HFFc6 (cell line): ENCODE data around the gene CST7. TPM values are rescaled to one million over a fixed set of nuclear protein-coding genes. Genes with fewer than 3 reads are reported as not detected.
"Not testable (repeated sequence)": the region's sequence is repeated elsewhere in the genome, so short reads cannot be mapped to it uniquely, and the experiment has no call there.

Source experiments
- DNase-seq: peaks from one replicate; pipeline ENCODE4 v3.0.0-alpha.2; 2018
- H3K27ac Mint-ChIP-seq: 2 replicates; pipeline ENCODE4 v1.8.0; 2020; ENCODE audit warnings: mild to moderate bottlenecking, mixed read lengths
- H3K27me3 Mint-ChIP-seq: 2 replicates; pipeline ENCODE4 v1.8.0; 2021; ENCODE audit warnings: mild to moderate bottlenecking, moderate library complexity, mixed read lengths; ENCODE audit not compliant: insufficient read depth
- H3K36me3 Mint-ChIP-seq: 2 replicates; pipeline ENCODE4 v1.8.0; 2021; ENCODE audit warnings: low read depth, mixed read lengths
- H3K4me1 Mint-ChIP-seq: 2 replicates; pipeline ENCODE4 v1.8.0; 2020; ENCODE audit warnings: low read depth, mixed read lengths
- H3K4me3 Mint-ChIP-seq: 2 replicates; pipeline ENCODE4 v1.8.0; 2020; ENCODE audit warnings: mild to moderate bottlenecking, moderate library complexity, mixed read lengths
- H3K9me3 Mint-ChIP-seq: 2 replicates; pipeline ENCODE4 v1.8.0; 2020; ENCODE audit warnings: mild to moderate bottlenecking, mixed read lengths
- CTCF ChIP-seq: fragments of 200-600 bp; sonication (generic); IDR thresholded peaks from 2 replicates; pipeline ENCODE4 v1.5.0; 2021; ENCODE audit warnings: antibody characterized with exemption, mild to moderate bottlenecking
- total RNA-seq, 6 experiments: library from RNA; stranded (reverse); fragmentation: NEBNext Ultra II Directional; extraction: Animal tissue kit (Norgen Biotek cat#: 25700); gene quantifications; 2 replicates in 1 of 6; 3 replicates in 5 of 6; pipeline ENCODE4 v1.2.3, GENCODE V29; 2021

CST7 gene
- total RNA-seq, 6 experiments from 2014 or later = not detected

DNA sequence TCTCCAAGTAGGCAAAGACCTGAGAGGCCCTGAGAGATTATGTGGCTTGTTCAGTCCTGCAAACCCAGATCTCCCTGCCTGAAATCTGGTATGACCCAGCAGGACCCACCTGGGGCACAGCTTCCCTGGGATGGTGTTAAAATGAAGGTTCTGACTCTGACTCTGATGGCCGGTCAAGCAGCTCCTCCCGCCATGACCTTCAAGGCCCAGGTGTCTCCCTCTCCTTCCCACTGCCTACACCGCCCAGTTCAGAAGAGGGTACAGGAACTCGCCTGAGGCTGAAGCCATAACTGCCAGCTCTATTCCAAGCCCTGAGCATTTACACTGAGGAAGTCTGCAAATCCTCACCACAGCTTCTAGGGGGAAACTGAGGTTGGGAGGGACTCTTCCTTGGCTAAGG lies 5.9 kb upstream of the CST7 start:
- Mint-ChIP-seq H3K36me3 (peaks cover 15% of the 10 kb centered on the region), H3K4me1 (no peaks in the 10 kb centered on the region), H3K9me3 (peaks cover 23% of the 10 kb centered on the region), H3K27me3 (peaks cover 24% of the 10 kb centered on the region), H3K4me3 (no peak overlapping the region), H3K27ac (no peak overlapping the region)
- TF ChIP-seq CTCF = no peak
- no peak for DNase-seq

- Mint-ChIP-seq H3K9me3 (peaks cover 23% of the 10 kb centered on the region), H3K4me3 (no peak overlapping the region), H3K4me1 (no peaks in the 10 kb centered on the region), H3K27me3 (peaks cover 23% of the 10 kb centered on the region), H3K27ac (no peak overlapping the region), H3K36me3 (peaks cover 15% of the 10 kb centered on the region)
- no peak for DNase-seq
- no peak for TF ChIP-seq CTCF
Observed at GRCh38 chr20:24943731-24944130, 5.3 kb upstream of the CST7 start.

- not testable (repeated sequence) for DNase-seq, H3K4me3 Mint-ChIP-seq, H3K27ac Mint-ChIP-seq, H3K4me1 Mint-ChIP-seq
- peaks cover 20% of the 10 kb centered on the region for H3K9me3 Mint-ChIP-seq
- H3K36me3 Mint-ChIP-seq = peaks cover 15% of the 10 kb centered on the region
- peaks cover 14% of the 10 kb centered on the region for H3K27me3 Mint-ChIP-seq
Observed at GRCh38 chr20:24946376-24946775, 2.7 kb upstream of the CST7 start.

DNA sequence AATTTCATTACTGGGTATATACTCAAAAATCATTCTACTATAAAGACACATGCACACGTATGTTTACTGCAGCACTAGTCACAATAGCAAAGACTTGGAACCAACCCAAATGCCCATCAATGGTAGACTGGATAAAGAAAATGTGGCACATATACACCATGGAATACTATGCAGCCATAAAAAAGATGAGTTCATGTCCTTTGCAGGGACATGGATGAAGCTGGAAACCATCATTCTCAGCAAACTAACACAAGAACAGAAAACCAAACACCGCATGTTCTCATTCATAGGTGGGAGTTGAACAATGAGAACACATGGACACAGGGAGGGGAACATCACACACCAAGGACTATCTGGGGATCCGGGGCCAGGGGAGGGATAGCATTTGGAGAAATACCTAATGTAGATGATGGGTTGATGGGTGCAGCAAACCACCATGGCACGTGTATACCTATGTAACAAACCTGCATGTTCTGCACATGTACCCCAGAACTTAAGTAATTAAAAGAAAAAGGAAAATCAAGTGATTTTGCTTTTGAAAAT lies 602 bp upstream of the CST7 start:
- H3K9me3 Mint-ChIP-seq = peaks cover 18% of the 10 kb centered on the region
- not testable (repeated sequence) for DNase-seq, H3K27ac Mint-ChIP-seq, H3K4me1 Mint-ChIP-seq, H3K27me3 Mint-ChIP-seq, H3K4me3 Mint-ChIP-seq
- H3K36me3 Mint-ChIP-seq = peaks cover 15% of the 10 kb centered on the region

GRCh38 chr20:24949756-24950127 lies 673 bp downstream of the CST7 start:
- Mint-ChIP-seq H3K4me1 (no peaks in the 10 kb centered on the region), H3K27ac (no peak overlapping the region), H3K27me3 (peaks cover 6% of the 10 kb centered on the region), H3K9me3 (peaks cover 18% of the 10 kb centered on the region), H3K36me3 (peaks cover 15% of the 10 kb centered on the region), H3K4me3 (no peak overlapping the region)
- DNase-seq = no peak
- TF ChIP-seq CTCF = no peak

DNA sequence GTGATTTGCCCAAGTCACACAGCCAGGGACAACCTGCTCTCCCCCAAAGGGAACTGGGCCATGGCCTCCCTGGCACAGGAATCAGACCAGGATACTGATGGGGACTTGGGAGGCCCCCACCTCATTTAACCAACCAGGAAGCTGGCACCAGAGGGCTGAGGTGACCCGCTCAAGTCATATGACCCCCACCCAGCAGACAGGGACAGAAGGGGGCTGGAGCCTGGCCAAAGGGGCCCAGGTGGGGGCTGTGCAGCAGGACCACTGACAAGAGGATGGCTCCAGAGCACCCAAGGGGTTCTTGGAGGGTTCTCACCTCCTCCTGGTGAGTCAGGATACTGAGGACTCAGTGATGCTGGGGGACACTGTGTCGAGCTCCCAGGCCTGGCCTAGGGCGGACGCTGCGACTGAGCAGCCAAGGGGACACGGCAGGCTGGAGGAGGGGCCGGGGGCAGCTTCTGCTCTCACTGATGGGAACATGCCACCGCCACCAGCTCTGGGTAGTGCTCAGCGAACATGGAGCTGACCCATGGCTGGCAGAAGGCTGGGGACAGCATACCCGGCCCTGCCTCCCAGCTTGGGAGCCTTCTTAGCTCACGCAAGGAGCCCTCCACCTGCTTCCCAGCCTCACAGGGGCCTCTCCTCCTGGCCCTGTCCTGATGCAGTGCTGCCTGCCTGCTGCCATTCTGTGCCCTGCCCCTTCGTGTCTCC lies 1.2 kb downstream of the CST7 start:
- no peak for DNase-seq
- Mint-ChIP-seq H3K27ac (no peak overlapping the region), H3K9me3 (peaks cover 18% of the 10 kb centered on the region), H3K27me3 (peaks cover 6% of the 10 kb centered on the region), H3K36me3 (peaks cover 15% of the 10 kb centered on the region), H3K4me3 (no peak overlapping the region), H3K4me1 (no peaks in the 10 kb centered on the region)
- no peak for TF ChIP-seq CTCF
